HCT116 (cell line): Measurements from ENCODE around the gene C1orf141. TPM values are rescaled to one million over a fixed set of nuclear protein-coding genes. Genes with fewer than 3 reads are reported as not detected.

ENCODE experiments used
- ATAC-seq: fragments of 200-7000 bp; cut with Tn5 transposase; 2 replicates; pipeline ENCODE4 v1.9.1; 2020; ENCODE audit warnings: mild to moderate bottlenecking, moderate library complexity
- BruUV-seq: library from RNA; stranded (reverse); fragments of 400-500 nt; replicated peaks from 2 replicates; lab custom pipeline; 2021; lab: Mats Ljungman, UMichigan
- CTCF ChIA-PET: fragments of 300-600 bp; sonication (Branson Sonifier 250); formaldehyde crosslinking; loops from one replicate; lab custom pipeline; 2021; ENCODE audit warnings: antibody characterized with exemption; lab: Charles Lee
- POLR2A ChIA-PET: fragments of 300-600, 350-600 bp; sonication (Branson Sonifier 250); formaldehyde crosslinking; loops from one replicate; lab custom pipeline; 2021; ENCODE audit warnings: antibody characterized with exemption; lab: Charles Lee
- RAD21 ChIA-PET, 2 experiments: fragments of 300-600 bp; sonication (Branson Sonifier 250); formaldehyde crosslinking; loops; one replicate each; lab custom pipeline; 2023; ENCODE audit warnings: low total read pairs in 2 of 2; ENCODE audit not compliant: uncharacterized antibody in 2 of 2, unreplicated experiment in 2 of 2, low non-redundant PET in 1 of 2; lab: Charles Lee
- DNase-seq: peaks from one replicate; pipeline ENCODE4 v3.0.0-alpha.2; 2010; ENCODE audit warnings: low read depth, low spot score
- H2AFZ ChIP-seq: fragments of 200-600 bp; shearing (Covaris generic), sonication (generic); 2 replicates; pipeline ENCODE4 v1.6.1; 2017; ENCODE audit warnings: low read depth, mixed run types, mixed read lengths, antibody characterized with exemption, low read length; ENCODE audit not compliant: poor library complexity, severe bottlenecking
- H3K27ac ChIP-seq: 2 replicates; pipeline ENCODE4 v1.5.1; 2012; ENCODE audit warnings: low read depth, low read length
- H3K27me3 ChIP-seq: fragments of 200-600 bp; sonication (generic); 2 replicates; pipeline ENCODE4 v1.6.1; 2016; ENCODE audit warnings: mixed run types, low read length, mixed read lengths; ENCODE audit not compliant: insufficient read depth
- H3K36me3 ChIP-seq, 2 experiments: fragments of 200-500 bp in 1 of 2; fragments of 200-600 bp in 1 of 2; sonication (Bioruptor generic) in 1 of 2; sonication (generic) in 1 of 2; 2 replicates each; pipeline versions ENCODE4 v1.5.1 to v1.6.1; 2014 to 2016; ENCODE audit warnings: low read length in 2 of 2, inconsistent platforms in 1 of 2, mixed read lengths in 1 of 2, mixed run types in 1 of 2; ENCODE audit not compliant: insufficient read depth in 2 of 2, control insufficient read depth in 1 of 2
- H3K4me1 ChIP-seq, 2 experiments: fragments of 200-600 bp in 1 of 2; sonication (generic) in 1 of 2; 2 replicates each; pipeline versions ENCODE4 v1.5.1 to v1.6.1; 2012 to 2017; ENCODE audit warnings: low read length in 2 of 2, inconsistent platforms in 1 of 2, mild to moderate bottlenecking in 1 of 2, mixed read lengths in 1 of 2, mixed run types in 1 of 2, moderate library complexity in 1 of 2; ENCODE audit not compliant: insufficient read depth in 2 of 2, control insufficient read depth in 1 of 2
- H3K4me2 ChIP-seq: fragments of 200-600 bp; sonication (generic); 2 replicates; pipeline ENCODE4 v1.6.1; 2017; ENCODE audit warnings: mixed run types, low read length, mixed read lengths
- H3K4me3 ChIP-seq, 2 experiments: fragments of 200-600 bp in 1 of 2; sonication (generic) in 1 of 2; replicated peaks in 1 of 2; 2 replicates each; pipeline ENCODE4 v1.5.1; 2011 to 2016; ENCODE audit warnings: low read length in 2 of 2, control low read depth in 1 of 2, low read depth in 1 of 2, mild to moderate bottlenecking in 1 of 2, mixed read lengths in 1 of 2, mixed run types in 1 of 2
- H3K79me2 ChIP-seq: fragments of 200-600 bp; sonication (generic); 2 replicates; pipeline ENCODE4 v1.6.1; 2017; ENCODE audit warnings: mild to moderate bottlenecking, mixed run types, low read length, moderate library complexity, mixed read lengths; ENCODE audit not compliant: insufficient read depth
- H3K9ac ChIP-seq: fragments of 200-600 bp; sonication (generic); 2 replicates; pipeline ENCODE4 v1.6.1; 2016; ENCODE audit warnings: low read length, mixed read lengths
- H3K9me2 ChIP-seq: fragments of 200-600 bp; sonication (generic), shearing (Covaris generic); 2 replicates; pipeline ENCODE4 v1.6.1; 2017; ENCODE audit warnings: mixed run types, mild to moderate bottlenecking, moderate library complexity; ENCODE audit not compliant: insufficient read depth
- H3K9me3 ChIP-seq, 2 experiments: fragments of 200-500 bp in 1 of 2; fragments of 200-600 bp in 1 of 2; sonication (Bioruptor generic) in 1 of 2; sonication (generic) in 1 of 2; 2 replicates each; pipeline ENCODE4 v1.6.1; 2014 to 2017; ENCODE audit warnings: low read length in 2 of 2, mixed read lengths in 2 of 2, inconsistent platforms in 1 of 2, low read depth in 1 of 2, mild to moderate bottlenecking in 1 of 2, mixed run types in 1 of 2, moderate library complexity in 1 of 2; ENCODE audit not compliant: control insufficient read depth in 1 of 2, insufficient read depth in 1 of 2
- H4K20me1 ChIP-seq: fragments of 200-600 bp; sonication (generic), shearing (Covaris generic); 2 replicates; pipeline ENCODE4 v1.6.1; 2017; ENCODE audit warnings: mixed run types, mild to moderate bottlenecking, moderate library complexity; ENCODE audit not compliant: insufficient read depth
- ATF3 ChIP-seq: IDR thresholded peaks from 2 replicates; pipeline ENCODE4 v1.6.1; 2012
- CBX3 ChIP-seq: IDR thresholded peaks from 2 replicates; pipeline ENCODE4 v1.6.1; 2012; ENCODE audit warnings: low read depth
- CEBPB ChIP-seq: IDR thresholded peaks from 2 replicates; pipeline ENCODE4 v1.6.1; 2012; ENCODE audit warnings: low read depth
- EGR1 ChIP-seq: IDR thresholded peaks from 2 replicates; pipeline ENCODE4 v1.6.1; 2012; ENCODE audit warnings: low read depth
- ELF1 ChIP-seq: IDR thresholded peaks from 2 replicates; pipeline ENCODE4 v1.6.1; 2012; ENCODE audit warnings: low read depth, borderline replicate concordance
- EZH2phosphoT487 ChIP-seq: fragments of 200-600 bp; IDR thresholded peaks from 2 replicates; pipeline ENCODE4 v1.6.1; 2018; ENCODE audit warnings: antibody characterized with exemption, borderline replicate concordance
- JUND ChIP-seq: IDR thresholded peaks from 2 replicates; pipeline ENCODE4 v1.6.1; 2012
- MAX ChIP-seq: IDR thresholded peaks from 2 replicates; pipeline ENCODE4 v1.6.1; 2012
- RAD21 ChIP-seq: IDR thresholded peaks from 2 replicates; pipeline ENCODE4 v1.6.1; 2012; ENCODE audit warnings: low read depth, mild to moderate bottlenecking
- SRF ChIP-seq: IDR thresholded peaks from 2 replicates; pipeline ENCODE4 v1.6.1; 2012; ENCODE audit warnings: low read depth
- ZNF274 ChIP-seq: fragments of 200-500 bp; sonication (Bioruptor generic); IDR thresholded peaks from 2 replicates; pipeline ENCODE4 v1.6.1; 2014; ENCODE audit warnings: mild to moderate bottlenecking, low read depth, low read length, inconsistent platforms
- intact Hi-C: fragments of 100-400 bp; cut with micrococcal nuclease; formaldehyde crosslinking; loops from 2 replicates; pipeline ENCODE4 v1.10.0; 2022
- total RNA-seq: library from RNA; stranded (reverse); gene quantifications from one replicate; pipeline ENCODE4 v1.2.1, GENCODE V29; 2021; ENCODE audit not compliant: unreplicated experiment

The C1orf141 gene
- total RNA-seq, 1 experiment from 2014 or later, result not detected

GRCh38 chr1:67133177-67133576 lies 1.6 kb downstream of the C1orf141 start:
- Histone ChIP-seq H3K79me2 (no peaks in the 10 kb centered on the region), H3K4me3 (no peak overlapping the region), H3K36me3 (no peaks in the 10 kb centered on the region), H3K9ac (no peak overlapping the region), H3K4me1 (no peaks in the 10 kb centered on the region), H3K27me3 (no peaks in the 10 kb centered on the region), H3K4me2 (no peak overlapping the region), H2AFZ (no peak overlapping the region), H3K9me2 (no peaks in the 10 kb centered on the region), H3K9me3 (no peaks in the 10 kb centered on the region), H3K27ac (no peak overlapping the region), H4K20me1 (no peaks in the 10 kb centered on the region; the same call in 1 of the 2 replicates)
- TF ChIP-seq CBX3 (no peak), JUND (no peak), EZH2phosphoT487 (no peak), ZNF274 (no peak), CEBPB (no peak), SRF (no peak), EGR1 (no peak), ATF3 (no peak), RAD21 (no peak)
- DNase-seq (no peak), ATAC-seq (no peak)
- intact Hi-C loops, result no loop called here
- ChIA-PET POLR2A (no interaction called here), RAD21 (no interaction called here), CTCF (no interaction called here)
- BruUV-seq, result no TSS peak

- CTCF ChIA-PET, result no interaction called here
- ATAC-seq, result no peak
- H3K79me2 ChIP-seq, result no peaks in the 10 kb centered on the region
- no peak overlapping the region for H3K9ac ChIP-seq
- TF ChIP-seq ELF1 (no peak), MAX (no peak)
- no TSS peak for BruUV-seq
- no peak overlapping the region for H3K4me2 ChIP-seq
- H2AFZ ChIP-seq, result no peak overlapping the region
- RAD21 ChIA-PET, result no interaction called here
- no peaks in the 10 kb centered on the region for H4K20me1 ChIP-seq
- no peak for DNase-seq
- no peaks in the 10 kb centered on the region for H3K36me3 ChIP-seq
- H3K4me1 ChIP-seq, result no peaks in the 10 kb centered on the region
- H3K4me3 ChIP-seq, result no peak overlapping the region
- no peaks in the 10 kb centered on the region for H3K9me2 ChIP-seq
- no peaks in the 10 kb centered on the region for H3K27me3 ChIP-seq
- POLR2A ChIA-PET, result no interaction called here
- intact Hi-C loops, result no loop called here
- H3K27ac ChIP-seq, result no peak overlapping the region
- no peaks in the 10 kb centered on the region for H3K9me3 ChIP-seq
Observed at GRCh38 chr1:67130673-67131072, 4.1 kb downstream of the C1orf141 start.
